ENCODE results near the gene LGALS16.
"Not testable (repeated sequence)": the region's sequence is repeated elsewhere in the genome, so short reads cannot be mapped to it uniquely, and the experiment has no call there.

The LGALS16 gene, protein sequence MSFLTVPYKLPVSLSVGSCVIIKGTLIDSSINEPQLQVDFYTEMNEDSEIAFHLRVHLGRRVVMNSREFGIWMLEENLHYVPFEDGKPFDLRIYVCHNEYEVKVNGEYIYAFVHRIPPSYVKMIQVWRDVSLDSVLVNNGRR

DNA sequence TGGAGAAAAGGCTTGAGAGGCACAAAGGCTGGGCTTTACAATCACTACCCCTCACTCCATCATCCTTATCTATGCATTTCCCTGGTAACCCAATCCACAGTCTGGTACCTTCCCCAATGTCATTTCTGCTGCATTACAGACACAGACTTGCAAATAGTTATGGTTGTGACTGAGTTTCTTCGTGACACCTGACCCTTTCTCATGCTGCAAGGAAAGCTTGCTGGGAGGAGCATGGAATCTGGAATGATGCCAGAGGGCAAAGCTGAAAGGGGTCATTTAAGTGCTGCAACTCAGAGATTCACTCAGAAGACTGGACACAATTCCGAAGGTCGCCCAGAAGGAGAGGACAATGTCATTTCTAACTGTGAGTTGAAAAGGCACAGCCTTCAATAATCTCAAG lies at the start of gene LGALS16:
Gene LGALS16, plus strand, starts transcription at position 301 of the 400 bp plus-strand sequence. Its CDS starts 49 bp downstream, at position 350.
- DNase-seq = no peak

DNA sequence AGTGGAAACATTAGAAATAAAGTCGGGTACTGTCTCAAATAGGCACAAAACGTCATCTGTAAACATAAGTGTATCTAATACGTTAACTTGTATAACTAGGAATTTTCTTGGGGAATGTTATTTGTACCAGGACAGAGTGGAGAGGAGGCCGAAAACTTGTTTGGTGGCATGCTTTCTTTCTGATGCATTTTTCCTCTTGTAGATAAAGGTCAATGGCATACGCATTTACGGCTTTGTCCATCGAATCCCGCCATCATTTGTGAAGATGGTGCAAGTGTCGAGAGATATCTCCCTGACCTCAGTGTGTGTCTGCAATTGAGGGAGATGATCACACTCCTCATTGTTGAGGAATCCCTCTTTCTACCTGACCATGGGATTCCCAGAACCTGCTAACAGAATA lies 48.7 kb upstream of the LGALS16 start:
- DNase-seq = no peak

DNA sequence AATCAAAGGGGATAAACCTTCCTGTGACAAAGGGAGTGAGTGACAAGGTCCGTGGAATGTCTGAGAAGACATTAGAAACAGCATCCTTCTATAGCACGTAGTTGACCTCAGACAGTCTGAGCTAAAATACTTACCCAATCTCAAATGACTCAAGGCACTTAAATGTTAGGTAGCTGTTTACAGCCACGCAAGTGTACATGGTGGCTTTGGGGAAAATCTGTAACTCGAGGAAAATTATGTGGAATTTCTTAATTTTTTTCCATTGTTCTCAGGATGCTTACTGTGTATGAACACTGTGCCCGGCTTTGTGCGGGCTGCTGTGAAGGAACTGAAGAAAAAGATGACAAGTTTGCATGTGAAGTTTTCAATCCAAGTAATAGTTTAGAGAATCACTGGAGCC lies 48.2 kb upstream of the LGALS16 start:
- no peak for DNase-seq

DNA sequence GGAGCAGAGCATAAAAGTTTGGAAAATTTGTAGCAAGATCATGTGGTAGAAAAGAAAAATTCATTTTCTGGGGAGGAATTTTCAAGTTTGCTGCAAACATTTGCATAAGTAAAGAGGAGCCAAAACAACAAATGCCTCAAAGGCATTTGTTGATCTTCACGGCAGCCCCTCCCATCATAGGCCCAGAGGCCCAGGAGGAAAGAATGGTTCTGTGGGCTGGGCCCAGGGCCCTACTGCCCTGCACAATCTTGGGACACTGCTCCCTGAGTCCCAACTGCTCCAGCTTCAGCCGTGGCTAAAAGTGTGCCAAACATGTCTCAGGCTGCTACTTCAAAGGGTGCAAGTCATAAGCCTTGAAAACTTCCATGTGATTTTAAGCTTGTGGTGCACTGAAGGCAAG lies 42.1 kb upstream of the LGALS16 start:
- no peak for DNase-seq

DNA sequence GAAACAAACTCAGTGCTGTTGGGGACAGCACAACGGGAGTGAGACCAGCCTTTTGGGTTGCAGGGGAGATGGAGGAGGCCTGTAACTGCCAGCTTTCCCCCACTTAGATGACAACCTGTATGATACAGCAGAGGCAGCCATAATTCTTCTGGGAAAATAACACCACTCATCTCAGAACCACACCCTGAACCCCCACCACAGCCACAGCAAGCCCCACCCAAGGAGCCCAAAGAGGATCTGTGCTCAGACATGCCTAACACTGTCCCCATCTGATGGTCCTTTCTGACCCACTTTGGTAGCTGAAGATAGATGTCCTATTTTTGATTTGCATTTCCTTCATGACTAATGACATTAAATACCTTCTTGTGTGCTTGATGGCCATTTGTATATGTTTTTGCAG lies 38.0 kb upstream of the LGALS16 start:
- DNase-seq = no peak

DNA sequence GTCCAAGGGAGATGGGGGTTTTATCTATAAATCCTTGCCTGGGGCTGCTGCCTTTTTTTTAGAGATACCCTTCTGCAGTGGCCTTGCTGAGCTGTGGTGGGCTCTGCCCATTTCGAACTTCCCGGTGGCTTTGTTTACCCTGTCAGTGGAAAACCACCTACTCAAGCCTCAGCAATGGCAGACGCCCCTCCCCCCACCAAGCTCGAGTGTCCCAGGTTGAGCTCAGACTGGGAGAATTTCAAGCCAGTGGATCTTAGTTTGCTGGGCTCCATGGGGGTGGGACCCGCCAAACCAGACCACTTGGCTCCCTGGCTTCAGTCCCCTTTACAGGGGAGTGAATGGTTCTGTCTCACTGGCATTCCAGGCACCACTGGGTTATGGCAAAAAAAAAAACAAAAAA lies 31.8 kb upstream of the LGALS16 start:
- no peak for DNase-seq

DNA sequence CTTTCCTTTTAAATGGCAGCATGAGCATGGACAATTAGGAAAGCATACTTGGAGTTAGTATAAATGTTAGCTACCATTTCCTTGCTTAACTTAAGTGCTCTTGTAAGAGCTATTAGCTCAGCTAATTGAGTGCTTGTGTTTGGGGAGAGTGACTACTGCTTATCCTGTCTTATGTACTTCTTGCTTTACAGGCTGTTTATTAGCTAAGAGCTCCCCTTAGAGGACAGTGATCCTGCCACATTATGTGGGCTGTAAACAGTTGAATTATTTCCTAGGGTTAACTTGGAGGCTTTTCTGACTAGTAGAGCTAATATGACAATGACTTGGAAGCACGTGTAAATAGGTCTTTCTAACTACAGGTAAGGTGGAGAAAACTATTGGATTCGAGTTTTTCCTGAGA lies 28.1 kb upstream of the LGALS16 start:
- peak in 1 of 2 experiments; percentile 4 for DNase-seq

DNA sequence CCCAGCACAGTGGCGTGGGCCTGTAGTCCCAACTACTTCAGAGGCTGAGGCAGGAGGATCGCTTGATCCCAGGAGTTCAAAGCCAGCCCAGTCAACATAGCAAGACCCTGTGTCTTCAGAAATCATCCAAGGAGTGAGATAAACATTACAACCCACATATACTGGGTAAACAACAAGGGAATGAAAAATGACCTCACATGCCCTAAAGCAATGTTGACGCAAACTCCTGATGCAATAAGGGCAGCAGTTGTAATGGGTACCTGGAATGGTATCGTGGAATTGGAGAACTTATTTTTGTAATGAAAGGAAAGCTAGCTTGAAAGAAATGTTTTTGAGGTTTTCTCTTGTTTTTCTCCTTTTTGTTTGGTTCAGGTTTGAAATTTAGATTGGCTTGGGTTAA lies 24.5 kb upstream of the LGALS16 start:
- DNase-seq = no peak

DNA sequence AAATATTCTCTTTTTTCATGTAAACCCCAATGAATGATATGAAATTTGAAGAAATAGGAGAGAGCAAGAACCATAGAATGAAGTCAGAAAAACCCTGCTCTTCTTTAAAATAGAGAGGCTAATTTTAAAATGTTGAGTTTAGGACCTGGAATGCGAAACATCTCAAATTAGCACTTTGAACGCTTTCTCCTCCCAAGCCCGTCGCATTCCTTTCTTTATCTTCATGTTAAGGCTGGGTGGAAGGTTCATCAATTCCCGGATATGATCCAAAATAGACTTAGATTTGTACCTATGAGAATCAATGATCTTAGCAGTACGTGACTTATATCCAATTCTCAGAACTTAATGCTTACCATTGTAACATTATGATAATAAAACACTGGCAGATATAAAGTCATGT lies 24.1 kb upstream of the LGALS16 start:
- DNase-seq = no peak

DNA sequence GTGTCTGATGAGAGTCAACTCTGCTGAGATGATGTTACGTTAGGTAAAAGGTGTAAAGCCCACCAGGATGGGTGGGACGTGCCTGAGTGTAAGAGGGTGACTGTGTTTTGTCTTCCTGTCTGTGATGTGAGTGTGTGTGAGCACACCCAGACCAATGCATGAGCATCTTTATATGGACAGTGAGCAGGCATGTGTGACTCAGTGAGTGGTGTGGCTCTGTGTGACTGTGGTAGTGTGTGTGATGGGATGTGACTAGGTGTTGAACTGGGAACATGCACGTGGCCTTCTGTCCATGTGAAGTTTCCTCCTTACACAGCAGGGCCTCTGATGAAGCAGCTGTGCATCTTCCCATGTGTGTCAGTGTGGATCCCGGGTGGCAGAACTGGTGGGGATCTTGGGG lies 17.8 kb upstream of the LGALS16 start:
- DNase-seq = no peak

DNA sequence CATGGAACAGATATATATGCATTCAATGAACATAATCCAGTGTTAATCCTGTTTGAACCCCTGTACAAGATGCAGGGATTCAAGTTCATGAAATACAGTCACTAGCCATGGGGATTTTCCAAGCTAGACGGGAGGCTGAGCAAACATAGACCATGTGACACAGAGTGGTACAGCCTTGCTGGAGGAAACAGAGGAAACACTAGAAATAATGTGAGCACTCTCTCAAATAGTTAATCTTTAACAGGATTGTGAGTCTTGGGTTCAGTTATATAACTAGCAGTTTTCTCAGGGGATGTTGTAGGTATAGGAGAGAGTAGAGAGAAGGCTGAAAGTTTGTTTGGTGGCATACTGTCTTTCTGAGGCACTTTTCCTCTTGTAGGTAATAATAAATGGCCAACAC lies 13.9 kb upstream of the LGALS16 start:
- DNase-seq = no peak

DNA sequence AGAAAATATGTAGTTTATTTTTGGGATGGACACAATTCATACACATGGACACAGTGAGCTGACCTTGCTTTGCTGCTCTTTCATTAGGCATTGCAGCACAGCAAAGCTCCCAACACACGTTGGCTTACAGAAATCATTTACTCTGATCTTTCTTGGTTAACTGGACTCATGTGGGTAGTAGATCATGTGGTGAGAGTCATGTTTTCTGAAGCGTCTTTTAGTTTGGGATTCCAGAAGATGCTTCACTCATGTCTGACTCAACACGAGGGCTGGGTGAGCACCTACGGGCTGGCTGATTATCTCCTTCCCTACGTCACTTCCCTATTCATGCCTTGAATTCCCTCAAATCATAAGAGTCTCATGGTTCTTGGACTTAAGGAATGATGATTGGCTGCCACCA lies 12.1 kb upstream of the LGALS16 start:
- no peak for DNase-seq

DNA sequence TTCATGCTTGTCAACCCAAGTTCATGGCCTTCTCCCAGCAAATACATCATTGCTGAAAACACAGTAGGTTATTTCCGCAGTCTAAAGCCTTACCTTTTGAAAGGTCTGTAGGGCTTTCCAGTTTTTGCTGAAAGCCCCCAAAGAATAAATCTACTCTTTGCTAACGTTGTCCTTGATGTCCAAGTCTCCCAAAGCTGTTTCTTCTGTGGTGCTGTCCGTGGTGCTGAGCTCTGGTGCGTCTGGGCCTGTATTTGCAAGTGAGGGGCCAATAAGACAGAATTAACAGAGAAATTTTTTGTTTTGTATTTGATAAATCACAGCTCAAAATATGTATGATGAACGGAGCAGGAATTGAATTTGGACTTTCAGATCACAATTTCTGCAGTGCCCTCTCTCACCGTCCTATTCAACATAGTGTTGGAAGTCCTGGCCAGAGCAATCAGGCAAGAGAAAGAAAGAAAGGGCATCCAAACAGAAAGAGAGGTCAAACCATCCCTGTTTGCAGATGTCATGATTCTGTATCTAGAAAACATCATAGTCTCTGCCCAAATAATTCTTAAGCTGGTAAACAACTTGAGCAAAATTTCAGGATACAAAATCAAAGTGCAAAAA lies 9.8 kb upstream of the LGALS16 start:
- DNase-seq = no peak

DNA sequence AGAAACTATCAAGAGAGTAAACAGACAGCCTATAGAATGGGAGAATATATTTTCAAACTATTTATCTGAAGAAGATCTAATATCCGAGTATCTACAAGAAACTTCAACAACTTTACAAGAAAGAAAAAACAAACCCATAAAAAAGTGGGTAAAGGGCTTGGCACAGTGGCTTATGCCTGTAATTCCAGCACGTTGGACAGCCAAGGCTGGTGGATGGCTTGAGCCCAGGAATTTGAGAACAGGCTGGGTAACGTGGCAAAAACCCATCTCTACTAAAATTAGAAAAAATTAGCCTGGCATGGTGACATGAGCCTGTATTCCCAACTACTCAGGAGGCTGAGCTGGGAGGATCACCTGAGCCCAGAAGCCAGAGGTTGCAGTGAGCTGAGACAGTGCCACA lies 7.8 kb upstream of the LGALS16 start:
- no peak for DNase-seq

DNA sequence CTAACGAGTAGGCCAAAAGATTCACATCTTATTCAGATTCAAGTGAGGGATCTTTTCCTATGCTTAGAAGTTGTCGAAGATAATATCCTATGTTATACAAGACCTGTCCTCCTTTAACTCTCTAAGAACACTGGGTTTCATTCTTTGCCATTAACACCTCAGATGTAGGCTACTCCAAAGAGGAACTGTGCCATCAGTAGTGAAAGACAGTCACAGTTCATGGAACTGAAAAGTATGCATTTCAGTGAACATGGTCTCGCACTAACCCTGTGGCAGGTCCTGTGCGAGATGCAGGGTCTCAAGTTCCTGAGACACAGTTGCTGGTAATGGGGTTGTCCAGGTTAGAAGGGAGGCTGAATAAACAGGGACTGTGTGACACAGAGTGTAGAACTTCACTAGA lies 4.1 kb downstream of the LGALS16 start:
- DNase-seq = no peak

DNA sequence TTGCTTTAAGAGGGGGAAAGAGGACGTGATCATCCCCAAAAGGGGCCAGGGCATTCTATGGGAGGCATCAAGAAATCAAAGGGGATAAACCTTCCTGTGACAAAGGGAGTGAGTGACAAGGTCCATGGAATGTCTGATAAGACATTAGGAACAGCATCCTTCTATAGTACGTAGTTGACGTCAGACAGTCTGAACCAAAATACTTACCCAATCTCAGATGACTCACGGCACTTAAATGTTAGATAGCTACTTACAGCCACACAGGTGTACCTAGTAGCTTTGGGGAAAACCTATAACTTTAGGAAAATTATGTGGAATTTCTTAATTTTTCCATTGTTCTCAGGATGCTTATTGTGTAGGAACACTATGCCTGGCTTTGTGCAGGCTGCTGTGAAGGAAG lies 4.9 kb downstream of the LGALS16 start:
- DNase-seq = no peak

DNA sequence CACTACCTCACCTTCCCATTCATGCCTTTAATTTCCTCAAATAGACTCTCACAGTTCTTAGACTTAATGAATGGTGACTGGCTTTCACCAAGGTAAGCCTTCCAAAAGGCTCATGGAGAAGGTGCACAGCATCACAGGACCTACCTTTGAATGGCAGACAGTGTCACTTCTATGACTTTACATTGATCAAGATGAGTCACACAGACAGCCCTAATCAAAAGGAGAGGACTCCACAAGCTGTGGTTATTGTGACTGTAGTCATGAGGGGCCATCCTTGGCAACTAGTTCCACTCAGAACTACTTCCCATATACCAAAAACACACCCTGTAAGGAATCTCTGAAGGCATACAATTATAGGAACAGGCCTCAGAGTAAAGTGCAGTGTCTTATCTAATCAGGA lies 5.9 kb downstream of the LGALS16 start:
- DNase-seq = no peak

DNA sequence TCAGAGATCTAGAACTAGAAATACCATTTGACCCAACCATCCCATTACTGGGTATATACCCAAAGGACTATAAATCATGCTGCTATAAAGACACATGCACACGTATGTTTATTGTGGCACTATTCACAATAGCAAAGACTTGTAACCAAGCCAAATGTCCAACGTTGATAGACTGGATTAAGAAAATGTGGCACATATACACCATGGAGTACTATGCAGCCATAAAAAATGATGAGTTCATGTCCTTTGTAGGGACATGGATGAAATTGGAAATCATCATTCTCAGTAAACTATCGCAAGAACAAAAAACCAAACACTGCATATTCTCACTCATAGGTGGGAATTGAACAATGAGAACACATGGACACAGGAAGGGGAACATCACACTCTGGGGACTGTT lies 14.1 kb downstream of the LGALS16 start:
- not testable (repeated sequence) for DNase-seq

DNA sequence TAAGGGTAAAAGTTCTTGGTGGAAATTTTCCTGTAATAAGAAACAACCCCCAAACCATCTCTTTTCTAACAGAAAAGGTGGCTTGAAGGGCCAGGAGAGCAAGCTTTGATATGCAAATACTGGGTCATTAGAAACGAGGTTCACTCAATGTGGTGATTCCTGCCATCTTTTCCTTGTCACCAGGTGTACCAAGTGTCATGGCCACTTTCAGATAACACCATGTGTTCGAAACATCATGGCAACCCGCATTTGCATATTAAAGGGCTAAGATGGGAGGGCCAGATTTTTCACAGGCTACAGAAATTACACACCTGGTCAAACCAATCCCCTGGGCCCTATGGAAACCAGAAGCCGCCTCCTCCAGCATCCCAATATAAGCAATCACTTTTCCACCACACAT lies 15.3 kb downstream of the LGALS16 start:
- DNase-seq = no peak

DNA sequence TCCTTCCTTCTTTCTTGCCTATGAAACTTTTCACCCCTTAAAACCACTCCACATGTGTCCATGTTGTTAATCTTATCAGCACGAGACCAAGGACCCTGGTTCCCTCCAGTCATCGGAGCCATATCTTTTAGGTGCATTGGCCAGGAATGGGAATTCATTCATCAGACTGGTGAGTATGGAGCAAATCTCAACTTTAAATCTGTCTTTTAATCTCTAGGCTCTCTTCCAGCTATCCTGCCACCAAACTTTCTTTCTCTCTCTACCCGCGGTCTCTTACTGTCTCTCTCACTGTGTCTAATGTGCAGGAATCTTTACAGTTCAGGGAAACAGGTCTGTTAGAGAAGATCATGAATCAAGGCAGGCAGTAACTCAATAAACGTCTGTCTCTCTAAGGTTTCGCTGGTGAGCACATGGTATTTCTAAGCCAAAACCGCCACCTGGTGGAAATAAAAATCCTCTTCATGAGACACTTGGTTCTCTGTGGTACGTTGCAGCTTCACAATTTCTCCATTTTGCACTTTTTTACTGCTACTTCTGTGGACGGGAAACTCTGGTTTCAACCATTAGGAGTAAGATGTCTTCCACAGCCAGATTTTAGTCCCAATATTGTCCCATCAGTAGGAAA lies 16.1 kb downstream of the LGALS16 start:
- DNase-seq = peak in 1 of 2 experiments; percentile 61

DNA sequence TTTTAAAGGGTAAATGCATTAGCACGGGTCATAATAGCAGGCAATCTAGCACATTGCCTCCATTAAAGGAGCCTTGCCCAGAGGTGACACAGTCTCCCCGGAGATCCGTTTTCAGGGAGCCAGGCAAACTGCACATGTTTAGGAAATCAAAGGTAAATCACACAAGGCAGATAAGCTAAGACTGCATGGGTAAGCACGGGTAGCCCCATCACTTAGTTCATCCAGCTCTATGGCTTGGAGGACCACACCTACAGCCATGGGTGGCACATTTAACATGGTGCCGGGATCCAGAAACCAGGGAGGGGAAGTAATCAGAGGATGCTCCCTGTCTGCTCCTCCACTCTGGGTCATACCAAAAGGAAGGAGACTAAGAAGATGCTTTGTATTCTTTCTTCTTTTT lies 16.8 kb downstream of the LGALS16 start:
- DNase-seq = no peak

DNA sequence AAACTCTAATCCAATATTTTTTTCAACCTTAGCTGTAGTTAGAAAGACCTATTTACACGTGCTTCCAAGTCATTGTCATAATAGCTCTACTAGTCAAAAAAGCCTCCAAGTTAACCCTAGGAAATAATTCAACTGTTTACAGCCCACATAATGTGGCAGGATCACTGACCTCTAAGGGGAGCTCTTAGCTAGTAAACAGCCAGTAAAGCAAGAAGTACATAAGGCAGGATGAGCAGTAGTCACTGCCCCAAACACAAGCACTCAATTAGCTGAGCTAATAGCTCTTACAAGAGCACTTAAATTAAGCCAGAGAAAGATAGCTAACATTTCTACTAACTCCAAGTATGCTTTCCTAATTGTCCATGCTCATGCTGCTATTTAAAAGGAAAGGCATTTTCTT lies 18.1 kb downstream of the LGALS16 start:
- peak in 1 of 2 experiments; percentile 7 for DNase-seq

DNA sequence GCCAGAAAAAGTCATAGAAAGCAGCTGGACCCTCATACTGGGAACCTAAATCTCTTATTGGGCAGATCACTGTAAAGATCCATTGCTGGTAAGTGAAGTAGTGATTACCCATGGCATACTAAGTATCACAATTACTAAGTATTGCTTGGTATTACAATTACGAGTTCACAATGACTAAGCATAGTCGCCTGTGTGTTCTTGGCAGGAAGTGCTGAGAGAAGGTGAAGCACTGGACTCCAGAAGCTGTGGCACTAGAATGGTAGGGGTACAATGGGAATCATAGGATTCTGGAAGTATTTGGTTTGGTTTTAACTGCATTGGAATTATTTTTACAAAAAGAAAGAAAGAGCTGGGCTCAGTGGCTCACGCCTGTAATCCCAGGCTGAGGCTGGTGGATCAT lies 20.3 kb downstream of the LGALS16 start:
- DNase-seq = no peak

DNA sequence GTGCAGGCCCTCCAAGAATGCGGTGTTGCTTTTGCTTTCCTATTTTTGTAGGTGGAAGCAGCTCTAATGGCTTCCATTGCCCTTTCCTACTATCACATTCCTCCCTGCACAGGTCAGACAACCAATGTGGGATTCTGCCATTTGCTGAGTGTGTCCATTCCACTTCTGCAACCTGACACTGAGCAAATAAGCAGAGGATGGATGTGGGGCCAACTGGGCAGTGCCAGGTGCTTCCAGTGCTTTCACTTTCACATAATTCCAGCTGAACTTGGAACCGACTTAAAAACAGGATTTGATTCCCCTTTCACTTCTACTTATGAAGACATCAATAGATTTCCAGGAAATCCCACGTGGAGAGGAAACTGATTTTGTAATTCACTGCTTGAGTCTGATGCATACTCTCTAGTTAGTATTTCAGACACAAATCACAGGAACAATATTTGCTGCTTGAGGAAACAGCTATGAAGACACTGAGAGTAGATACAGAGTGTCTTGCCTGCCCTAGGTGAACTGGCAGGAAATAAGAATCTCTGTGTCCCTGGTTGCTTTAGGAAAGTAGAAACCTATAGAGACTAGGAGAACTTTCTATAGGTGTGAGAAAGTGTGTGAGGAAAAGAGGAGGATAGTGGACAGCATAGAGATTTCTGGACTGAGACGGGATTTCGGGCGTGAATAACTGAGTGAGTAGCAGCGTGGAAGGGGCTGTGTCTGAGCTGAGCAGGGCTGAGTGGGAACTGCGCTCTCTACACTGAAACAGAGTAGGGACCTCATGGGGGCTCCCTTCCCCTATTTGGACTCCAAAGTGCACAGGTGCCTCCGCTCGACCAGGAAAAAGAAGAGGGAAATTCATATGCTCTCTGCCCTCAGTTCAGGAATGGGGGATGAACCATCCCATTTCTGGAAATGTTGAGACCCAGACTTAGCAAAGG lies 22.5 kb downstream of the LGALS16 start:
- DNase-seq = no peak
